Measurements from ENCODE around the gene TJP2. TPM values are rescaled to one million over a fixed set of nuclear protein-coding genes. Genes with fewer than 3 reads are reported as not detected.

Gene TJP2
- total RNA-seq, 1 donor from 2014 or later, result 67.0 TPM

- intact Hi-C loops (cut with DNase I), result no loop called here
- DNase-seq (ENCODE audit: low spot score), result no peak
Observed at GRCh38 chr9:69213647-69214046, 39.6 kb downstream of the TJP2 start.

GRCh38 chr9:69214939-69215338 lies 40.9 kb downstream of the TJP2 start:
- DNase-seq (ENCODE audit: low spot score), result no peak
- intact Hi-C loops (cut with DNase I), result loop anchor here (5.0 kb wide), 3 partner anchors 92 to 177 kb away; no protein-coding TSS in a partner anchor

DNA sequence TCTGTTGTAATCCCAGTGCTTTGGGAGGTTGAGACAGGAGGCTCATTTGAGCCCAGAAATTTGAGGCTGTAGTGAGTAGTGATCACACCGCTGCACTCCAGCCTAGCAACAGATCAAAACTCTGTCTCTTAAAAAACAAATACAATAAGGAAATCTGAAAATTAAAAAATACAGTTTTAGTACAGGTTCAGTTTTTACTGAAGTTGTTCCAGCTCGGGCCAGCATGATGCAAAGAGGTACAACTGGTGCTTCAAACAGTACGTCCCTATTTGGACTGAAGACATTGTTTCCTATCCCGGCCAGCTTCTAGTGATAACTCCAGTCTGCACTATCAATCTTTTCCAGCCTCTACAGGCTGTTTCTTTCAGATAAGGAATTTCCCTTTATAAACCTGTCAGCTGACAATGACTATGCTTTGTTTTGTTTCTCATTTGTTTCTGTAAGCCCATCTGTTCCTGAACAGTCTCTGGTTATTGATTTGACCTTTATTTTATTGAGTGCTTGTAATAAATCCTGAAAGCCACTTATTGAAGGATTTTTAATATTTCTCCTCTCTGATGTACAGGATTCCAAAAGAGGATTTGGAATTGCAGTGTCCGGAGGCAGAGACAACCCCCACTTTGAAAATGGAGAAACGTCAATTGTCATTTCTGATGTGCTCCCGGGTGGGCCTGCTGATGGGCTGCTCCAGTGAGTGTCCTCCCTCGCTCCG lies 41.9 kb downstream of the TJP2 start:
- intact Hi-C loops (cut with DNase I), result loop anchor here (5.0 kb wide), 3 partner anchors 91 to 176 kb away; no protein-coding TSS in a partner anchor
- DNase-seq (ENCODE audit: low spot score), result no peak

GRCh38 chr9:69218166-69218565 lies 44.1 kb downstream of the TJP2 start:
- DNase-seq (ENCODE audit: low spot score), result no peak
- intact Hi-C loops (cut with DNase I), result loop anchor here (5.0 kb wide), 3 partner anchors 89 to 174 kb away; no protein-coding TSS in a partner anchor

DNA sequence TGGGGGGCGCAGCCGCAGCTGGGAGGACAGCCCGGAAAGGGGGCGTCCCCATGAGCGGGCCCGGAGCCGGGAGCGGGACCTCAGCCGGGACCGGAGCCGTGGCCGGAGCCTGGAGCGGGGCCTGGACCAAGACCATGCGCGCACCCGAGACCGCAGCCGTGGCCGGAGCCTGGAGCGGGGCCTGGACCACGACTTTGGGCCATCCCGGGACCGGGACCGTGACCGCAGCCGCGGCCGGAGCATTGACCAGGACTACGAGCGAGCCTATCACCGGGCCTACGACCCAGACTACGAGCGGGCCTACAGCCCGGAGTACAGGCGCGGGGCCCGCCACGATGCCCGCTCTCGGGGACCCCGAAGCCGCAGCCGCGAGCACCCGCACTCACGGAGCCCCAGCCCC lies 47.0 kb downstream of the TJP2 start:
- intact Hi-C loops (cut with DNase I), result no loop called here
- no peak for DNase-seq (ENCODE audit: low spot score)

DNA sequence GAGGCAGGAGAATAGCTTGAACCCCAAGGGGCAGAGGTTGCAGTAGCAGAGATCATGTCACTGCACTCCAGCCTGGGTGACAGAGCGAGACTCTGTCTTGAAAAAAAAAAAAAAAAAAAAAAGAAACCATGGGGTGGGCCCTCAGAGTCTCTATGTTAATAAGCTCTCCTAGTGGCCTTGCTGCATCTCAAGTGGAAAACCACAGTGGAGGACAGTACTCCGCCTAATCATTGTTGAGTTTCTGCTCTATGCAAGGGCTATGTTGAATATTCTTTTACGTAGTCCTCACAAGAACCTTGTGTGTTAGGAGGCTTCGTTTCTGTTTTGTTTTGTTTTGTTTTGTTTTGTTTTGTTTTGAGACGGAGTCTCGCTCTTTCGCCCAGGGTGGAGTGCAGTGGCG lies 48.9 kb downstream of the TJP2 start:
- DNase-seq (ENCODE audit: low spot score), result no peak
- intact Hi-C loops (cut with DNase I), result no loop called here

DNA sequence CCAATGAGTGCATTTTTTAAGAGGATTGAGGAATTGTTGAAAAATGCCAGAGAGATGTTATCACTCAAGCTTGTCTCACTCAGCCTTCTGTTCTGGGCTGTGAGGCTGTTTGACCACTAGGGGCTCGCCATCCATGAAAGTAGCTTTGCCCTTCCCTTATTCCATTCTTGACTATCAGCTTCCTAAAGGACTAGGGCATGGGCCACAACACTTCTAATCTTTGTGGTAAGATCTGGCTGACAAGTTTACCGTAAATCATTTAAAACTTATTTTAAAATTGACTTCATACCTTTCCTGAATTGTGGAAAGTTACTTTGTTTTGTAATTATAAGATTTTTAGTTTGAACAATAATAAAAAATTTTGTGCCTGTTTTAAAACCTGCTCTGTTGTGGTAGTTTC lies 49.5 kb downstream of the TJP2 start:
- no peak for DNase-seq (ENCODE audit: low spot score)
- intact Hi-C loops (cut with DNase I), result no loop called here

GRCh38 chr9:69229367-69229766 lies 55.3 kb downstream of the TJP2 start:
- intact Hi-C loops (cut with DNase I), result no loop called here
- DNase-seq (ENCODE audit: low spot score), result no peak

GRCh38 chr9:69232135-69232534 lies 58.1 kb downstream of the TJP2 start:
- no peak for DNase-seq (ENCODE audit: low spot score)

DNA sequence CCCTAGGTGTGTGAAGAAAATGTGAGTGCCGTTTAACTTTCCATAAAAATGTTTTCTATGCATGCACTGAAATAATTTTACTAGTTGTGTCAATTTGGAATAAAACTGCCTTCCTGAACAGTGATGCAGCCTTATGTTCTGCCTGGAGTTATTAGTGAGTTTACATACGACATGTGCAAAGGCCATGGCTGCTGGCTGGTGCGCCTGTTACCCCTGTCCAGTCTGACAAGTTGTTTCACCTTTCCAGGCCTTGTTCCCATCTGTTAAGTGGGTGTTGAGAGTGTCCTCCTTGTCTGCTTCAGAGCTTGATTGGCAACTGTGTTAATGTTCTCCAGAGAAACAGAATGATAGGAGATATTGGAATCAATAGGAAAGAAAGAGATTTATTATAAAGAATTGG lies 60.6 kb downstream of the TJP2 start:
- intact Hi-C loops (cut with DNase I), result no loop called here
- no peak for DNase-seq (ENCODE audit: low spot score)

More at GRCh38 chr9:69232135-69232534, 58.1 kb downstream of the TJP2 start:
- intact Hi-C loops (cut with DNase I), result no loop called here

DNA sequence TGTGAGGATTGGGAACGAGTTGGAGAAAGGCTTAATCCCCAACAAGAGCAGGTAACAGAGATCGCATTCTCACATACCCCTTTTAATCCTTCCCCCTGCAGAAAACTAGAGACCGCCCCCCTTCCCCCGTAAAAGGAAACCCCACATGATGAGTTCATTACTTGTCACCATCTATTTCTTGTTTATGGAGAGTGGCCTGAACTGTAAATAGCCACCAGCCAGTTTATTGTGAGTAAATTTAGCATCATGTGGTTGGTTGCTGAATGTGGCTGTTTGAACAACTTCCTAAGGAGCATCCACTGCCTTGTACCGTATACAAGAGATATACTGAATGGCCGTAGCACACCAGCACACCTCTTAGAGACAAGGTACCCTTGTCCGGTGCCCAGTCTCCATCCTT lies 62.1 kb downstream of the TJP2 start:
- intact Hi-C loops (cut with DNase I), result no loop called here
- no peak for DNase-seq (ENCODE audit: low spot score)

- intact Hi-C loops (cut with DNase I), result no loop called here
Observed at GRCh38 chr9:69237702-69238295, 63.7 kb downstream of the TJP2 start.

GRCh38 chr9:69243116-69243515 lies 69.0 kb downstream of the TJP2 start:
- no peak for DNase-seq (ENCODE audit: low spot score)
- intact Hi-C loops (cut with DNase I), result no loop called here

More at GRCh38 chr9:69237702-69238295, 63.7 kb downstream of the TJP2 start:
- no peak for DNase-seq (ENCODE audit: low spot score)

- intact Hi-C loops (cut with DNase I), result no loop called here
- no peak for DNase-seq (ENCODE audit: low spot score)
Observed at GRCh38 chr9:69246629-69247028, 72.6 kb downstream of the TJP2 start.

- intact Hi-C loops (cut with DNase I), result no loop called here
- no peak for DNase-seq (ENCODE audit: low spot score)
Observed at GRCh38 chr9:69248005-69248404, 73.9 kb downstream of the TJP2 start.

GRCh38 chr9:69249337-69249736 lies 75.3 kb downstream of the TJP2 start:
- DNase-seq (ENCODE audit: low spot score), result no peak
- intact Hi-C loops (cut with DNase I), result no loop called here

GRCh38 chr9:69250681-69251080 lies 76.6 kb downstream of the TJP2 start:
- DNase-seq (ENCODE audit: low spot score), result no peak
- intact Hi-C loops (cut with DNase I), result no loop called here

DNA sequence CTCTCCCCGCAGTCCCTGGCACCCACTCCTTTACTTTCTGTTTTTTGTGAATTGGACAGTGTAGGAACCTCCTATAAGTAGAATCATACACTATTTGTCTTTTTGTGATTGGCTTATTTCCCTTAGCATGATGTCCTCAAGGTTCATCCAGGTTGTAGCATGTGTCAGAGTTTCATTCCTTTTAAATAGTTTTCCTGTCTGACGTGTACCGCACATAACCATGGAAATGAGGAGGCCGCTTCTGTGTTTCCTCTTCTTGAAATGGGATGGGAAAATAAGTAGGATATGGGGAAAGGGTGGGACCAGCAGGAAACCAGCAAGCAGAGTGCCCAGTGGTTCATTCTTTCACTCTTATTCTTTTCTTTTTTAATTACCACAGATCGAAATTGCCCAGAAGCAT lies 78.4 kb downstream of the TJP2 start:
- DNase-seq (ENCODE audit: low spot score), result no peak
- intact Hi-C loops (cut with DNase I), result no loop called here

DNA sequence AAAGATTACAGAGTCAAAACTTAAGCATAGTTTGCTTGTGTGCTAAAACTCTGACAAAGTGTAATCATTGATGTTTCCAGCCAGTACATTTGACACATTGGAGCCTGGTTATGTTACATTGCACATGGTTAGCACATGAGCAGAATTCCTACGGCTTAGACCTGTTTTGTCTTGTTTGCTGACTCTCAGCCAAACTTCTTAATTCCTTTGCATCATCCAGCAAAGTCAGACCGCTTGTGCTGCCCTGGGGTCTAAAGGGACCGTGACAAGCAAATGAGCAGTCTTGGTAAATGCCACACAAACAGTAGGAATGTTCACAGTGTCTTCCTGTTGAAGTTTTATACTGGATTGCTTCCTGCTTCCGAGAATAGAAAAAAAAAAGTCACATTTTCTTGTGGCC lies 79.0 kb downstream of the TJP2 start:
- intact Hi-C loops (cut with DNase I), result no loop called here
- no peak for DNase-seq (ENCODE audit: low spot score)

DNA sequence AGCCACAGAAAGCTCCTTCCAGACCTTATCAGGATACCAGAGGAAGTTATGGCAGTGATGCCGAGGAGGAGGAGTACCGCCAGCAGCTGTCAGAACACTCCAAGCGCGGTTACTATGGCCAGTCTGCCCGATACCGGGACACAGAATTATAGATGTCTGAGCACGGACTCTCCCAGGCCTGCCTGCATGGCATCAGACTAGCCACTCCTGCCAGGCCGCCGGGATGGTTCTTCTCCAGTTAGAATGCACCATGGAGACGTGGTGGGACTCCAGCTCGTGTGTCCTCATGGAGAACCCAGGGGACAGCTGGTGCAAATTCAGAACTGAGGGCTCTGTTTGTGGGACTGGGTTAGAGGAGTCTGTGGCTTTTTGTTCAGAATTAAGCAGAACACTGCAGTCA lies 80.1 kb downstream of the TJP2 start:
- no peak for DNase-seq (ENCODE audit: low spot score)
- intact Hi-C loops (cut with DNase I), result no loop called here

DNA sequence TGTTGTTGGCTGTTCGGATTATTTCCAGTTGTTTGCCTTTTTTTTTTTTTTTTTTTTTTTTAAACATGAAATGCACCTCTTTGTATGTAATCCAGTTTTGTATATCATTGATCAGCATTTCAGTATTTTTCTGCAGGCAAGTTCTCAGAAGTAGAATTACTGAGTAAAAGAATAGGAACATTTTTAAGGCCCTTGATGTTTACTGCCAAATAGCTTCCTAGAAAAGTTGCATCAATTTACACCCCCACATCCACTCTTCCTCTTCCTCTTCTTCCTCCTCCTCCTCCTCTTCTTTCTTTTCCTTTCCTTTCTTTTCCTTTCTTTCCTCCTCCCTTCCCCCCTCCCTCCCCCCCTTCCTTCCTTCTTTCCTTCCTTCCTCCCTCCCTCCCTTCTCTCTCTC lies 81.5 kb downstream of the TJP2 start:
- intact Hi-C loops (cut with DNase I), result no loop called here
- DNase-seq (ENCODE audit: low spot score), result no peak
